Measurements from ENCODE around the gene GPC1. TPM values are rescaled to one million over a fixed set of nuclear protein-coding genes. Genes with fewer than 3 reads are reported as not detected.

Gene GPC1
- total RNA-seq, 1 donor from 2014 or later, result 88.0 TPM

- Mint-ChIP-seq H3K4me3 (no peak overlapping the region), H3K27ac (no peak overlapping the region), H3K4me1 (peaks cover 2% of the 10 kb centered on the region), H3K9me3 (no peaks in the 10 kb centered on the region), H3K27me3 (ENCODE audit: low read depth) (peaks cover 3% of the 10 kb centered on the region), H3K36me3 (peaks cover 23% of the 10 kb centered on the region)
- TF ChIP-seq, protein P1, sequence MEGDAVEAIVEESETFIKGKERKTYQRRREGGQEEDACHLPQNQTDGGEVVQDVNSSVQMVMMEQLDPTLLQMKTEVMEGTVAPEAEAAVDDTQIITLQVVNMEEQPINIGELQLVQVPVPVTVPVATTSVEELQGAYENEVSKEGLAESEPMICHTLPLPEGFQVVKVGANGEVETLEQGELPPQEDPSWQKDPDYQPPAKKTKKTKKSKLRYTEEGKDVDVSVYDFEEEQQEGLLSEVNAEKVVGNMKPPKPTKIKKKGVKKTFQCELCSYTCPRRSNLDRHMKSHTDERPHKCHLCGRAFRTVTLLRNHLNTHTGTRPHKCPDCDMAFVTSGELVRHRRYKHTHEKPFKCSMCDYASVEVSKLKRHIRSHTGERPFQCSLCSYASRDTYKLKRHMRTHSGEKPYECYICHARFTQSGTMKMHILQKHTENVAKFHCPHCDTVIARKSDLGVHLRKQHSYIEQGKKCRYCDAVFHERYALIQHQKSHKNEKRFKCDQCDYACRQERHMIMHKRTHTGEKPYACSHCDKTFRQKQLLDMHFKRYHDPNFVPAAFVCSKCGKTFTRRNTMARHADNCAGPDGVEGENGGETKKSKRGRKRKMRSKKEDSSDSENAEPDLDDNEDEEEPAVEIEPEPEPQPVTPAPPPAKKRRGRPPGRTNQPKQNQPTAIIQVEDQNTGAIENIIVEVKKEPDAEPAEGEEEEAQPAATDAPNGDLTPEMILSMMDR (IDR thresholded peaks at IDR 0.05; ENCODE audit: unreplicated experiment), result no peak
- peak in 1 of 2 experiments; percentile 24 for DNase-seq (ENCODE audit: low spot score in 2 of 2, unreplicated experiment in 2 of 2)
These were observed 79.2 kb downstream of the GPC1 start for GRCh38 chr2:240514631-240515030.

DNA sequence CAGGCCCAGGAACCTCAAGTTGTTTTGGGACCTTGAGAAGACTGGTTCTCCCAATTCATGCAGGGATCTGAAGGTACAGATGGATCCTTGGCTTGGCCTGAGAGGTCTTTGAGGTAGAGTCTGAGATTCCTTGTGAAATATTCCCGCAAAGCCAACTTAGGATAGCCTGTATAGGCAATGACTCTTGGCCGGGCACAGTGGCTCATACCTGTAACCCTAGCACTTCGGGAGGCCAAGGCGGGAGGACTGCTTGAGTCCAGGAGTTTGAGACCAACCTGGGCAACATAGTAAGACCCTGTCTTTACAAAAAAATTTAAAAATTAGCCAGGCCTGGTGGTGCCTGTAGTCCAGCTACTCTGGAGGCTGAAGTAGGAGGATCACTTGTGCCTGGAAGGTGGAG is 81.9 kb downstream of the GPC1 start:
- H3K27ac Mint-ChIP-seq, result no peak overlapping the region

More for the DNA sequence above, 81.9 kb downstream of the GPC1 start:
- TF ChIP-seq, protein P1 (IDR thresholded peaks at IDR 0.05; ENCODE audit: unreplicated experiment), result no peak
- Mint-ChIP-seq H3K4me3 (no peak overlapping the region), H3K9me3 (peaks cover 3% of the 10 kb centered on the region), H3K27me3 (ENCODE audit: low read depth) (peaks cover 10% of the 10 kb centered on the region), H3K36me3 (peaks cover 25% of the 10 kb centered on the region), H3K4me1 (peaks cover 2% of the 10 kb centered on the region)
- DNase-seq (ENCODE audit: low spot score in 2 of 2, unreplicated experiment in 2 of 2), result no peak

Small RNA genes lying within 50 kb of the gene (microRNA-seq; reads per million reads assigned to microRNA genes)
- gene MIR149, result 4,390 reads per million, percentile 90 among the genes with 10 or more reads in this experiment

Other genes with a start within 250 kb of the GPC1 start
- 25.9 to 29.8 TPM (median 27.3 TPM) in 3 replicates for gene ANKMY1, start 122.3 kb downstream of the GPC1 start, total RNA-seq
- gene DUSP28, start 124.7 kb downstream of the GPC1 start, total RNA-seq, result 4.3 to 6.2 TPM (median 5.9 TPM) in 3 replicates
- gene RNPEPL1, start 132.8 kb downstream of the GPC1 start, total RNA-seq, result 26.4 to 28.3 TPM (median 28.3 TPM) in 3 replicates
- gene CAPN10, start 151.1 kb downstream of the GPC1 start, total RNA-seq, result 58.3 to 60.3 TPM (median 58.6 TPM) in 3 replicates
- 5.4 to 6.0 TPM (median 6.0 TPM) in 3 replicates for gene GPR35, start 189.8 kb downstream of the GPC1 start, total RNA-seq
- not detected in 3 replicates for gene AQP12B, start 247.2 kb downstream of the GPC1 start, total RNA-seq

Data from mesothelial cell of epicardium (in vitro differentiated cells).